NCI-H128 (cell line): ENCODE results near the gene ABCC6.
"Not testable (repeated sequence)": the region's sequence is repeated elsewhere in the genome, so short reads cannot be mapped to it uniquely, and the experiment has no call there.

Source experiments
- DNase-seq: peaks from one replicate; lab custom pipeline; 2025; ENCODE audit not compliant: unreplicated experiment; lab: John Stamatoyannopoulos, UW

The ABCC6 gene

DNA sequence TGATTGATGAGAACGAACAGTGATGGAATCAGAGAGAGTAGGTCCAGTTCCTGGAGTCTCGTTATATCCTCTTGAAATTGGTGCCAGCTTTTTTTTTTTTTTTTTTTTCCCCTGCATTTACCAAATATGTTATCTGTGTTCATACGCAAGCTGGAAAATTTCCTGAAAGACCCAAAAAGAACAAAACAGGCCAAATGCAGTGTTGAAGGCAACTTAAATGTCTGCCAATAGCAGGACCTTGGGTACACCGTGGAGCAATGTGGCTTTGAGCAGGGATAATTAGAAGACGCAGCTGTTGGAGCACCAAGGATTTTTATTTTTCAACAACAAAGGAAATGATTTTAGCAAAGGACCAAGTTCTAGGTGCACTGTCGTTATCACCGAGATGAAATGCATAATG is 105.0 kb downstream of the ABCC6 start:
- DNase-seq, result no peak

DNA sequence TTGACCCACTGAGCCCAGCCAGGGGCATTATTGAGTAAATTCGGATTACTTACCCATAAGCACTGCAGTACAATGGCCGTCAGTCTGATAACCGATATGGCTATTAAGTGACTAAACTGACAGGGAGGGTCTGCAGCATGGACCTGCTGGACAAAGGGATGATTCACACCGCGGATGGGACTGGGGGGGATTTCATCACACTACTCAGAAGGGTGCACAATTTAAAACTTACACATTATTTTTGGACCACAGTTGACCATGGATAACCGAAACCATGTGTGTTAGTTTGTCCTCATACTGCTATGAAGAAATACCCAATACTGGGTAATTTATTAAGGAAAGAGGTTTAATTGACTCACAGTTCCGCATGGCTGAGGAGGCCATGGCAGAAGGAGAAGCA is 106.5 kb downstream of the ABCC6 start:
- no peak for DNase-seq

DNA sequence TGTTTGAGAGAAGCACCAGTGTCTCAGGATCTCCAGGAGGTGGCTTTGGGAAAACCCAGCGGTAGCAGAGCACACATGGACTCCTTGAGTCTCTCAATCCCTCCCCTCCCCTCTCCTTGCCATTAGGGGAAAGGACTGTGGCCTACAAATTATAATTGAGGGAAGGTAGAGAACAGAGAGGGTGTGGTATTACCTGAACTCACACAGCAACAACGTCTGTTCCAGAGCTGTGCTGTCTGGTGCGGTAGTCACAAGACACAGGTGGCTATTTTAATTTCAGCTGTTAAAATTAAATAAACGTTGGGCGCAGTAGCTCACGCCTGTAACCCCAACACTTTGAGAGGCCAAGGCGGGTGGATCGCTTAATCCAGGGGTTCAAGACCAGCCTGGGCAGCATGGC is 110.2 kb downstream of the ABCC6 start:
- no peak for DNase-seq

DNA sequence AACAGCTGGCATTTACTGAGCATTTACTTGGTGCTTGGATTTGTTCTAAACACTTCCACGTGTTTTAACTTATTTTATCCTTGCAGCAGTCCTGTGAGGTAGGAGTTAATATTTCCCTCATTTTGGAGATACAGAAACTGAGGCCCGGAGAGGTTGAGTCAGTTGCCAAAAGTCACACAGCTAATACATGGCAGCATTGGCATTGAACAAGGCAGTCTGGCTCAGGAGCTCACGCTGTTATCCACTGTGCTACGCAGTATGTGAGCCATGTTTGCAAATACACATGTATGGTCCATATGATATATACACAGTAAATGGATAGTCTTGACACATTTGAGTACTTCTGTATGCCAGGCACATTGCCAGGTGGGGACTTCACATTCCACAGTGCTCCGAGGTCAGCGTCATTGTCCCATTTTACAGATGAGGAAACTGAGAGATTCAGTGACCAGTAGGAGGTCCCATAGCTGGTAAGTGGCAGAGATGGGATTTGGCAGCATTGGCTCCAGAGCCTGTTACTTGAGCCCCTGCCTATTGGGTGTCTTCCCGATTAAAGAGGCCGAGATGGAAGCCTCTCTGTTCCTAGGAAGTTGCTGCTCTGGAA is 110.7 kb downstream of the ABCC6 start:
- DNase-seq, result no peak

DNA sequence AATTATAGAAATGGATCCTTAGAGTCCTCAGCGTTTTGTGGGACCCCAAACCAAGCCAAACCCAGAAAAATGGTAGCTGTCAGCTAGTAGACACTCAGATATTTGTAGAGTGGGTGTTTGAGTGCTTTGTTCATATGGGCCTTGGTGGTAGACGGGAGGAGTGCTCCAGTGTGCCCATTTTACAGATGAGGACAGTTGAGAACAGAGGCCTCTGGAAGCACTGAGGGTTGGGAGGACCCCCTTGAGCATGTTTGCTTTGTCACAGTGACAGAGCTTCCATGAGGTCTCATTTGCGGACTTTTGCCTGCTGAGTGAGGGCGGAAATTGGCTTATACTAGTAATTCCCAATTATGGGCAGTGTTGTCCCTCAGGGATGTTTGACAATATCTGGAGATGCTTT is 111.7 kb downstream of the ABCC6 start:
- DNase-seq, result no peak

DNA sequence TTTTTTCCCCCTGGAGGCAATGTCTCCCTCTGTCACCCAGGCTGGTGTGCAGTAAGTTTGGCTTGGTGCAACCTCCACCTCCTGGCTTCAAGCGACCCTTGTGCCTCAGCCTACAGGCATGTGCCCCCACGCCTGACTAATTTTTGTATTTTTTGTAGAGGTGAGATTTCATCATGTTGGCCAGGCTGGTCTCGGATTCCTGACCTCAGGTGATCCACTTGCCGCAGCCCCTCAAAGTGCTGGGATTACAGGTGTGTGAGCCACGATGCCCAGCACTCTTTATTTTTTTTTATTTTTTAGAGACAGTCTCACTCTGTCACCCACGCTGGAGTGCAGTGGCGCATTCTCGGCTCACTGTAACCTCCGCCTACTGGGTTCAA is 113.2 kb downstream of the ABCC6 start:
- no peak for DNase-seq

DNA sequence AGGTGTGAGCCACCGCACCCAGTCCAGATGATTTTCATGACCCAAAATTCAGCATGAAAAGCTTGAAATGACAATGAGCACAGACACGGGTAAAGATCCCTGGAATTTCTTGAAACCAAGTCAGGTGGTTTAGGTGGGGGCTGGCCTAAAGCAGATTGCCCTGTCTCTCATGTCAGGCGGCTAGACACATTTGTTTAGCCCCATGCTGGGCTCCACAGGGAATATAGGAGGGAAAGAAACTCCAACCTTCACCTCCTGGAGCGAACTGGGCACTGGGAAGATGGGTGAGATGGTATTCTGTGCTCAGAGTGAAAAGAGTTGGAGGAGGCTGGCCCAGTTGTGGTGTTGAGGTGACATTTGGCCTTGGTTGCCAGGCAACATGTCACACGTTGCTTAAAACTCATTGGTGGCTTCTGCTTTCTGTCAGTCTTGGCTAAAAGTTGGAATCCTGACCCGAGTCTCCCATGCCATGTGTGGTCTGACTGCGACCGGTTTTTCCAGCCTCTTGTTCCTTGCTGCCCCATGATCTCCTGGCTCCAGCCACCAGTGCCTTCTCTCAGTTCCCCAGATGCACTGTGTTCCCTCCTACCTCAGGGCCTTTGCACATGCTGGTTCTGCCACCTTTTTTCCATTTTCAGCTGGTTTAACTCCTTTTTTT is 113.7 kb downstream of the ABCC6 start:
- no peak for DNase-seq

DNA sequence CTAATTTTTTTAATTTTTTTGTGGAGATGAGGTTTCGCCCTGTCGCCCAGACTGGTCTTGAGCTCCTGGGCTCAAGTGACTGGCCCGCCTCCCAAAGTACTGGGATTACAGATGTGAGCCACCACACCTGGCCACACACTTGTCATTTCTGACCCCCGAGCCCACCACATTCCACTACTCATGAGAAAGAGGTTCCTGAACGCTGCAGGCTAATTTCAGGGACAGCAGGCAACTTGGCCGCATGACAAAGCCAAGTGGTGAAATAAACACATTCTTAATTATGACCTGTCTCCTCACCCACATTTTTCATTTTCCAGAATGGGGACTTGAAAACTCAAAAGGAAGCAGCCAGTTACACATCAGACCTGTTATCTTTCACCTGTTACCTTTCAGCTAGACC is 114.5 kb downstream of the ABCC6 start:
- no peak for DNase-seq

DNA sequence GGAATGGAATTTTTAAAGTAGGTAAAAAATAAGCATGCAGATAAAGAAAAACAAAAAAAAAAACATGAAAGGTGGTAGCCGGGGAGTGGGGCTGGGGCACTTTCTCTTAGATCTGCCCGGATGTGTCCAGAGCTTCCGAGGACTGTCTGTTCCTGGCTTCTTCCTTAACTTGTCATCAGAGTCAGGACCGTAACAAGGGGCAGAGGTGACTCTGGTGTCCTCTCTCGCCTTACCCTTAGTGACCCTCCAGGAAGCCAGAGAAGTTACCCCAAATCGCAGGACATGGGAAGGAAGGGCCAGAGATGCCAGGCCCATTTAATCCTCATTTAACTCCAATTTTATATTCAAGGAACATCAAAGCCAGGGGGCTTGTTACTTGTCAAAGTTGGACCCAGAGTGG is 115.5 kb downstream of the ABCC6 start:
- no peak for DNase-seq

DNA sequence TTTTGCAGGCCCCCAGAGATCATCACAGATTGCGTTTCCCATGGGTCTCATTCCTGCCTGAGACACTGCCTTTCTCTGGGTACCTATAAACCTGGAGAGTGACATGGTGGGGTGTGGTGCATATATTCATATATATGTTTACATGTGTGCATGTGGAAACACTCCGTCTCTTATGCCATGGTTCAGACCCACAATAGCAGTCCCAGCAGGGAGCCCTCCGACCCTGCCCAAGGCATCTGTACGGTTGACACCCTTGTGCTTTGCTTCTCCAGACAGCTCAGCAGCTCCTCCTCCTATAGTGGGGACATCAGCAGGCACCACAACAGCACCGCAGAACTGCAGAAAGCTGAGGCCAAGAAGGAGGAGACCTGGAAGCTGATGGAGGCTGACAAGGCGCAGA is 116.8 kb downstream of the ABCC6 start:
- DNase-seq, result no peak

DNA sequence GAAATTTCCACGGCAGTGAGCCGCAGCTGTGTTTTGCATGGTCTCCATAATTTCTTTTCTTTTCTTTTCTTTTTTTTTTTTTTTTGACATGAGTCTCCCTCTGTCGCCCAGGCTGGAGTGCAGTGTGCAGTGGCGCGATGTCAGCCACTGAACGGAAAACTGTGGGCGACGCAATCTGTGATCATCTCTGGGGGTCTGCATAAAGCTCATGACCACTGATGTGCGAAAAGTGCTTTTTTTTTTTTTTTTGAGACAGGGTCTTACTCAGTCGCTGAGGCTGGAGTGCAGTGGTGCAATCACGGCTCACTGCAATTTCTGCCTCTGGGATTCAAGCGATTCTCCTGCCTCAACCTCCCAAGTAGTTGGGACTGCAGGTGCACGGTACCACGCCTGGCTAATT is 117.6 kb downstream of the ABCC6 start:
- DNase-seq, result no peak

DNA sequence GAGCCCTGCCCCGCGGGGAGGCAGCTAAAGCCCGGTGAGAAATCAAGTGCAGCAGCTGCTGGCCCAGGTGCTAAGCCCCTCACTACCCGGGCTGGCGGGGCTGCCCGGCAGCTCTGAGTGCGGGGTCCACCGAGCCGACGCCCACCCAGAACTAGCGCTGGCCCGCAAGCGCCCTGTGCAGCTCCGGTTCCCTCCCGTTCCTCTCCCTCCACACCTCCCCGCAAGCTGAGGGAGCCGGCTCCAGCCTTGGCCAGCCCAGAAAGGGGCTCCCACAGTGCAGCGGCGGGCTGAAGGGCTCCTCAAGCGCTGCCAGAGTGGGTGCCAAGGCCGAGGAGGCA is 118.5 kb downstream of the ABCC6 start:
- DNase-seq, result not testable (repeated sequence)

DNA sequence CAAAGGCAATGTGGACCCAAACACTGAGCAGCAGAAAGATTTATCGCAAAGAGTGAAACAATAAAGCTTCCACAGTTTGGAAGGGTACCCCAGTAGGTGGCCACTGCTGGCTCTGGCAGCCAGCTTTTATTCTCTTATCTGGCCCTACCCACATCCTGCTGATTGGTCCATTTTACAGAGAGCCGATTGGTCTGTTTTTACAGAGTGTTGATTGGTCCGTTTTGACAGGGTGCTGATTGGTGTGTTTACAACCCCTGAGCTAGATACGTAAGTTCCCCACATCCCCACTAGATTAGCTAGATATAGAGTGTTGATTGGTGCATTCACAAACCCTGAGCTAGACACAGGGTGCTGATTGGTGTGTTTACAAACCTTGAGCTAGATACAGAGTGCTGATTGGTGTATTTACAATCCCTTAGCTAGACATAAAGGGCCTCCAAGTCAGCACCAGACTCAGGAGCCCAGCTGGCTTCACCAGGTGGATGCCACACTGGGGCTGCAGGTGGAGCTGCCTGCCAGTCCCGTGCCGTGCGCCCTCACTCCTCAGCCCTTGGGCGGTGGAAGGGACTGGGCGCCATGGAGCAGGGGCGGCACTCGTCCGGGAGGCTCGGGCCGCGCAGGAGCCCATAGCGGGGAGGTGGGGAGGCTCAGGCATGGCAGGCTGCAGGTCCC is 119.0 kb downstream of the ABCC6 start:
- not testable (repeated sequence) for DNase-seq

DNA sequence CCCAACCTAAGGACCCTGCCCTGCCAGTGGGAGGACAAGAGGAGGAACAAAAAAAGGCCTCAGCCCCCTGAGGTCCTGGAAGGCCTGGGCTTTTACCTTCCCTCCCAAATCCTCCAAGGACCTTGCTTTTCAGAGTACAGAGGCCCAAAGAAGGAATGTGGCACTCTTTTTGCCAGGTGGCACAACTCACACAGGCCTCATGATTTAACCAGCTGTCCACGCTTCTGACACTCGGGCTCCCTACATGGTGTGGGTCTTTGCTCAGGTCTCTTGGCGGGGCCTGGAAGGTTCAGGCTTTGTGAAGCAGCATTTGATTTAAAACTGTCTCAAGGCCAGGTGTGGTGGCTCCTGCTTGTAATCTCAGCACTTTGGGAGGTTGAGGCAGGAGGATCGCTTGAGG is 120.6 kb downstream of the ABCC6 start:
- DNase-seq, result no peak

DNA sequence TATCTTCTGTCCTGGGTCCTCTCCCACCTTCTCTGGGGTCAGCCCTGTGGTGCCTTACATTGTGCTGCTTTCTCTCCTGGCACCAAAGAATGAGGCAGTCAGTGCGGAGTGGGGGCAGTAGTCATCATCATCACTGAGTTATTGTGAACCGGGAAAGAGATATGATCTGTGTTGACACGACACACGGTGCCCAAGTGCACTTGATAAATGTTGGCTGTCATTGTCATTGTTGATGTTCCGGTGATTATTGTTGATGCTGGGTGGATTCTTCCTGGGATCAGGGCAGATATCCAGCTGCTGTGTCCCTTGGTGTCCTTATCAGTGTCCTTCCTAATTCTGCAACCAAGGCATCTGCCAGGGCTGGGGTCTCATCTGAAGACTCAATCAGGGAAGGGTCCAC is 121.7 kb downstream of the ABCC6 start:
- DNase-seq, result no peak

DNA sequence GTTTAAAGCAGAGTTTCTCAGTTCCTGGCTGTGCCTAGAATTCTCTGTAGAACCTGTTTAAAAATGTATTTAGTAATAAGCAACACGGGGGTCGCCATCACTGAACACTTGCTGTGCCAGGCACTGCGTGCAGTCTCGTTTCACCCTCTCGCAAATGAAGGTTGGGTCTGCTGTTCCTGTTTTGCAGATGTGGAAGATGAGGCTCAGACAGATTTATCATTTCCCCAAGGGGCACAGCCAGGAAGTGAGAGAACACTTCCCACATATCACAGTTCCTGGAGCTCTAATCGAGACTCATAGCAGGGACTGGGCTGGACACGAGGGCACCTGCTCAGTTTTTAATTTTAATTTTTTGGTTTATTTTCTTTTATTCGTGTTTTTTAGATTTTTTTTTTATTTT is 122.7 kb downstream of the ABCC6 start:
- no peak for DNase-seq

DNA sequence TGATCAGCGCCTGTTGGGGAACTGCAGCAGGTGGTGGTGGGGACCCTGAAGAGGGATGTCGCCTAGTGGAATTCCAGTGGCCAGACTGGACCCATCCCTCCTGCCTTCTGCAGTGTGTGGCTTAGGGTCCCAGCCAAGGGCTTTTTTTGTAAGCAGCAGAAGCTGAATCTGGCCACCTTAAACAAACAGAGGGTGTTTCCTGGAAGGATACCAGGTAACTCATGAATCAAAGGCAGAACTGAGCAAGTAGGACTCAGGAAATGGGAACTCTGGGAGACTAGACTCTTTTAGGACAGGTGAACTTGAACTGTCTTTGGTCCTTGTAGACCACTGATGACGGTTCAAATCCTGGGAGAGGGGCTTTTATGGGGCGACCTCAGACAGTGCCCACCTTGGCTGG is 124.0 kb downstream of the ABCC6 start:
- no peak for DNase-seq
